Measurements from ENCODE around the gene PALM.
"Not testable (repeated sequence)": the region's sequence is repeated elsewhere in the genome, so short reads cannot be mapped to it uniquely, and the experiment has no call there.

PALM gene, protein sequence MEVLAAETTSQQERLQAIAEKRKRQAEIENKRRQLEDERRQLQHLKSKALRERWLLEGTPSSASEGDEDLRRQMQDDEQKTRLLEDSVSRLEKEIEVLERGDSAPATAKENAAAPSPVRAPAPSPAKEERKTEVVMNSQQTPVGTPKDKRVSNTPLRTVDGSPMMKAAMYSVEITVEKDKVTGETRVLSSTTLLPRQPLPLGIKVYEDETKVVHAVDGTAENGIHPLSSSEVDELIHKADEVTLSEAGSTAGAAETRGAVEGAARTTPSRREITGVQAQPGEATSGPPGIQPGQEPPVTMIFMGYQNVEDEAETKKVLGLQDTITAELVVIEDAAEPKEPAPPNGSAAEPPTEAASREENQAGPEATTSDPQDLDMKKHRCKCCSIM

DNA sequence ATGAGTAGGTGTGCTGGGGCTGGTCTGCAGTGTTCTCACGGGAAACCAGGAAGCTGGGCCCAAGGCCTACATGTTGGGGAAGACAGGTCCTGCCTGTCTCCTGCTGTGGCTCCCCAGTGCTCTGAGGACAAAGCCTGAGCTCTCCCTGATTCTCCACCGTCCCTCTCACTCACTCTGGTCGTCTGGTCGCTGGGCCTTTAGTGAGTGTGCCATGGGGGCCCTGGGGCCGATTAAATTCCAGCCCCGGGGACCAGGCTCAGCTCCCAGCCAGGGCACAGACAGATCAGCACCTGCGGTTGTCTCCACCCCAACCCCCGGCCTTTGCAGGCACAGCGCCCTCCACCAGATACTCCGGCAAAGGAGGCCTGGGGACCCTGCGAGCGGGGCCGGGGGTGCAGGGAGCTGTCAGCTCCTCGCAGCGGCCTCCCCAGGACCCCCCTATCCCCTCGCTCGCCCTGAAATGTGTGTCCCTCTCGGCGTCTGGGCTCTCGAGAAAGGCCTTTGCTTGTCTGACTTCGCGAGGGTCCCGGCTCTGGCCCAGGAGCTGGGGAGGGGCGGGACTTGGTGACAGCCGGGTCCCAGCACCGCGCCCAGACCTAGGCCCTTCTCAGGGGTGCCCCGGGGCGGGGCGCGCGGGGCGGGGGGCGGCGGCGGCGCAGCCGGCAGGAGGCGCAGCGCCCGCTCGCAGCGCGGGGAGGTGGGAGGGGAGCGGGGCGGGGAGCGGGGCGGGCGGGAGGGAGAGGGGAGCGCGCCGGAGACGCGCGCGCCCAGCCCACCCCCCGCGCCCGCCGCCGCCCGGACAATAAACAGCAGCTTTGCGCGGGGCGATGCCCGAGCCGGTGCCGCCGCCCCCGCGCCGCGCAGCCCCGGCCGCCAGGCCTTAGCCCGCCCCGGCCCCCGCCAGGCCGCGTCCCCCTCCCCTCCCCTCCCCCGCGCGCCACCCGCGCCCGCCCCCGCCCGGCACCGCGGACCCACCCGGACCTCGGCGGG is at the start of gene PALM:
PALM (plus strand) TSS at position 782 of the 990 bp plus-strand sequence. CDS start 212 bp downstream, outside the sequence.
- Mint-ChIP-seq H3K27me3 (peaks cover 8% of the 10 kb centered on the region), H3K9me3 (ENCODE audit: low read depth) (no peaks in the 10 kb centered on the region), H3K27ac (no peak within 1 kb of the TSS), H3K4me1 (ENCODE audit: low read depth) (peaks cover 7% of the 10 kb centered on the region), H3K4me3 (peak within 1 kb of the TSS; percentile 60), H3K36me3 (no peaks in the 10 kb centered on the region)

DNA sequence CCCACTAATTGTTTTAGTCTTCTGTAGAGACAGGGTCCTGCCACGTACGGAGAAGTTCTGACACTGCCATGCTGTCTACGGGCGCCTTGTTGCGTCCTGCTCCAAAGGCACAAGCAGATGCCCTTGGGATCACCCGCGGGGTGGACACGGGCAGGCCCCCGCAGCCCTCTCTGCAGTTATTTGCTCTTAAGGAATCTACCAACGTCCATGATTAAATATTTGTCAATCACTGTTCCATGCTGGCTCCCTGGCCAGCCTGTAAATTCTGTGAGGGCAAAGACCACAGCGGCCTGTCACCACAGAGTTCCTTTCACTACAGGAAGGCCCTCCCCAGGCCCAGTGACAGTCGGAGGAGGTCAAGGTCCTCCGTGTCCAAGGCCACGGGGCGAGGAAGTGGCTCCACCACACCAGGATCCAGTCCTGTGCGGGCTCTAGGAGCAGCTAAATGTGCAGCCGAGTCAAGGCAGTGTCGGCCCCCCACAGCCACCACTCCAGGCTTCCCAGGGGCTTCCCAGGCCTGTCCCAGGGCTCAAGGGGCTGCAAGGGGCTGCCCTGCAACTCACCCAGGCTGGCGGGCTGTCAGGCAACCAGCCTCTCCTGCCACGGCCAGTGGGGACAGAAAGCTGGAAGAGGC is 47.8 kb upstream of the PALM start:
- H3K27me3 Mint-ChIP-seq: no peaks in the 10 kb centered on the region
- H3K36me3 Mint-ChIP-seq: no peaks in the 10 kb centered on the region
- H3K4me3 Mint-ChIP-seq: peak overlapping the region; percentile 96
- H3K27ac Mint-ChIP-seq: peak overlapping the region; percentile 94
- H3K9me3 Mint-ChIP-seq (ENCODE audit: low read depth): no peaks in the 10 kb centered on the region
- peaks cover 33% of the 10 kb centered on the region for H3K4me1 Mint-ChIP-seq (ENCODE audit: low read depth)

DNA sequence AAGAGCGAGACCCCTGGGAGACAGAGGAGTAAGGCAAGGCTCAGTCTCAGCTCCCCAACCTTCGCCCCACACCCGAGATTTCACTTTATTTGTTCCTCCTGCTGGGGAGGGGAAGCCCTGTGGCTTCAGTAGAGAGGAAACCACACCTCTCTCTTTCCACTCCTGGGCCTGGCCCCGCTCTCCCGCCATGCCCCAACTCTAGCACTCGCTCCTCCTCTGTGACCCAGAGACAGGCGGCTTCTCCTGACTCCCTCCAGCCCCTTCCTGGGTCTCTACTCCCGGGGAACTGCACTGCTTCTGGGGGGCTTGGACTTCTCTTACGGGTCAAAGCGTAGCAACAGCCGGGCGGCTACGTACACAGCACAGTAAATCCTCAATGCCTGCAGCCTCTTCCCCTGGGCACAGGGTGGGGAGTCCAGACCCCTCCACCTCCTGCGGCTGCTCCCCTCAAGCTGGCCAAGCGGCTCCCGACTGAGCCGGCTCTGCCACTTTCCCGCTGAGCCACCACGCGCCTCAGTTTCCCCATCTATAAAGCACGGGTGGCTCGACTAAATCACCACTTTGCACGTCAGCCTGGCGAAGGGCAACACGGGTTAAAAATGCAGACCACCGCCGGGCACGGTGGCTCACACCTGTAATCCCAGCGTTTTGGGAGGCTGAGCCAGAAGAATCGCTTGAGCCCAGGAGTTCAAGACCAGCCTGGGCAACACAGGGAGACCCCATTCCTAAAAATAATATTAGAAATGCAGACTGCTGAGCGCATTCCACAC is 47.1 kb upstream of the PALM start:
- no peaks in the 10 kb centered on the region for H3K9me3 Mint-ChIP-seq (ENCODE audit: low read depth)
- H3K36me3 Mint-ChIP-seq: no peaks in the 10 kb centered on the region
- H3K27ac Mint-ChIP-seq: peak overlapping the region; percentile 94
- no peaks in the 10 kb centered on the region for H3K27me3 Mint-ChIP-seq
- H3K4me3 Mint-ChIP-seq: peak overlapping the region; percentile 96
- peaks cover 28% of the 10 kb centered on the region for H3K4me1 Mint-ChIP-seq (ENCODE audit: low read depth)

DNA sequence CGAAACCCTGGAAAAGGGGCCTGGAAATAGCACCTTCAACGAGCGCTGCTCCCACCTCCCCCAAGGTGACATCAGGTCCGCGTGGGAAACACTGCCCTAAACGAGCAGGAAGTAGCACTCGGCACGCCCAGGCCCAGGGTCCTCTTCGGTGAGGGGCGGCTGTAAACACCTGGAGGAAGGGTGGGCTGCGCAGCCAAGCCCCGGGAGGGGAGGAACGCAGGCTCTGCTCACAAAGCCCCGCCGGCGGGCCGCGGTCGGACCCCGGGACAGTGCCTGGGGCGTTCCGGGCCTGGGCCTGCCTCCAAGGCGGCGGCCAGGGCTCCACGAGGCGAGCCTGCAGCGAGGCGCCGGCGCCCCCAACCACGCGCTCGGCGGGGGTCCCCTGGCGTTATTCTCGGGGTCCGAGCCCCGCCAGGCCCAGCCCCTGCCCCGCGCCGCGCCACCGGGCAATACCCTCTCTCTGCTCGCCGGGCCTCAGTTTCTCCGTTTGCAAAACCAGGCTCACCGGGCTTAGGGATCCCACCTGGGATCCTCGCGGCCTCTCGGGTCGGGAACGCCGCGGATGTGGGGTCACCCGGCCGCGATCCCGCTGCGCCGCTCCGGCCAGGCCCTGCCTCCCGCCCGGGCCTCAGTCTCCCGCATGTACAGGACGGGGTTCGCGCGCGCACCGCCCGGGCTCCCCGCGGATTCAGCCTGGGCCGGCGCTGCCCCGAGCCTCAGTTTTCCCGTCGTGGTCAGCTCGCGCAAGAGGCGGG is 46.4 kb upstream of the PALM start:
- Mint-ChIP-seq H3K4me1 (ENCODE audit: low read depth) (peaks cover 26% of the 10 kb centered on the region), H3K36me3 (no peaks in the 10 kb centered on the region), H3K27me3 (no peaks in the 10 kb centered on the region), H3K27ac (peak overlapping the region; percentile 94), H3K4me3 (peak overlapping the region; percentile 96), H3K9me3 (ENCODE audit: low read depth) (no peaks in the 10 kb centered on the region)

DNA sequence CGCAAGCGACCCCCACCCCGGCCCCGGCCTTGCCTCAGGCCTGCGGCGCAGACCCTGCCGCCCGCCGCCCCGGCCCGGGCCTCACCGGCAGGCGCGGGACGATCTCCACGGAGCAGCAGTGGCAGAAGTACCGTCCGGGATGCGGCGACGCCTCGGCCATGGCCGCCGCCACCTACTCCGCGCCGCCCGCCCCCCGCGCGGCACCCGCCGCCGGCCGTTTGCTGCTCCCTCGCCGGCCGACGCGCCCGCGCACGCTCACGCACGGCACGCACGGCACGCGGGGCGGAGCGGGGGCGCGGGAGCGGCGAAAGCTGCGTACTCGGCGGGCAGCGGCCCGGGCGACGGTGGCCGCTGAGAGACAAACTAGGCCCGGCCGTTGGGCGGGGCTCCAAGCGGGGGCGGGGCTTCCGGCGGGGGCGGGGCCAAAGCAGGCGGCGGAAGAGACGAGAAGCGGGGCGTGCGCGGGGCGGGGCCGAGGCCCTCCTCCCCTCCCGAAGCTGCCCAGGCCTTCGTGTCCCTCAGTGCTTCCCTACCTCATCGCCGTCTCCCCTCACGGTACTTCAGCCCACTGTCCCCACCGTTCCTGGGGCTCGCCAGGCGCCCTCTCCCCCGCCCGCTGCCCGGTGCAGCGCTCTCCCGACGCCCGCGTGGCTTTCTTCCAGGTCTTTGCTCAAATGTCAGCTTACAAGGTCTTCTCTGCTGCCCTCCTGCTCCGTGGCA is 45.6 kb upstream of the PALM start, which contains the start of gene RNF126:
RNF126 (minus strand) TSS at position 253 of the 720 bp plus-strand sequence; CDS start at position 160, 93 bp downstream.
- Mint-ChIP-seq H3K27me3 (no peaks in the 10 kb centered on the region), H3K27ac (peak within 1 kb of the TSS; percentile 94), H3K9me3 (ENCODE audit: low read depth) (no peaks in the 10 kb centered on the region), H3K36me3 (no peaks in the 10 kb centered on the region), H3K4me1 (ENCODE audit: low read depth) (peaks cover 24% of the 10 kb centered on the region), H3K4me3 (peak within 1 kb of the TSS; percentile 96)

DNA sequence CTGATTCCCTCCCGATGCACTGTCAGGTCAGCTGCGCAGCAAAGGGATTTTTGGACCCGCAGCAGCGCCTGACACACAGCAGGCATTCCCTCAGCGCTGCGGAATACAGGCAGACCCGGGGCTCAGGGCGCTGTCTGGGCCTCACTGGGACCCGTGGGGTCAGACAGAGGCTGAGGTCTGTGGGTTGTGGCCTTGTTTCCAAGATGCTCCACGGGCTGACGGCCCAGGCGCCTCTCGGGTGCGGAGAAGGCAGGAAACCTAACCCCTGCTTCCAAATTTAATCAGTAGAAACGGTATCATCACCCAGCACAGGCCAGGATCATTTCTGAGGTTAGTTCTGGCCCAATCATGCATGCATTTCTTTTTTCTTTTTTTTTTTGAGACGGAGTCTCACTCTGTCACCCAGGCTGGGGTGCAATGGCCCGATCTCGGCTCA is 45.0 kb upstream of the PALM start:
- Mint-ChIP-seq H3K9me3 (ENCODE audit: low read depth) (no peaks in the 10 kb centered on the region), H3K27me3 (no peaks in the 10 kb centered on the region), H3K4me3 (peak overlapping the region; percentile 86), H3K36me3 (no peaks in the 10 kb centered on the region), H3K4me1 (ENCODE audit: low read depth) (peaks cover 24% of the 10 kb centered on the region), H3K27ac (peak overlapping the region; percentile 84)

DNA sequence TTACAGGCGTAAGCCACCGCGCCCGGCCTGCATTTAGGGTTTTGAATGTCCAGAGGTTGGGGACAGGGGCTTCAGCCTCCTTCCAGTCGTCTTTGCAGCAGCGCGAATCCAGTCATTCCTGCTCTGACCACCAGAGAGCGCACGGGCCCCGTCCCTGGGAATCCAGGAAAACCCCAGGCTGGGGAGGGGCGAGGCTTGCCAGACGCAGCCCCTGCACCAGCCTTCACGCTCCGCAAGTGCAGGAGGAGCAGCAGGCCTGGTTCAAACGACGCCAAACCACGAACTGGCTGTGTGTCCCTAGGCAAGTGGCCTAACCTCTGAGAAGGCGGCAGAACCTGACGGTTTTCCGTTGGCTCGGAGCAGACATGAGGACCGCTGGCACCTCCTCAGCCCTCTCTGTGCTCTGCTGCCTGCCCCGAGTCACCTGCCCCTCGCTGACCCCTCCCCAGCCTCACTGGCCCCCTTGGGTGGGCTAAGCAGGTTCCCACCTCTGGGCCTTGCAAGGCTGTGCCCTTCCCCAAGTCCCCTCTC is 43.8 kb upstream of the PALM start:
- H3K27ac Mint-ChIP-seq: peak overlapping the region; percentile 41
- H3K9me3 Mint-ChIP-seq (ENCODE audit: low read depth): no peaks in the 10 kb centered on the region
- no peaks in the 10 kb centered on the region for H3K27me3 Mint-ChIP-seq
- peak overlapping the region; percentile 63 for H3K4me3 Mint-ChIP-seq
- H3K36me3 Mint-ChIP-seq: no peaks in the 10 kb centered on the region
- peaks cover 16% of the 10 kb centered on the region for H3K4me1 Mint-ChIP-seq (ENCODE audit: low read depth)

DNA sequence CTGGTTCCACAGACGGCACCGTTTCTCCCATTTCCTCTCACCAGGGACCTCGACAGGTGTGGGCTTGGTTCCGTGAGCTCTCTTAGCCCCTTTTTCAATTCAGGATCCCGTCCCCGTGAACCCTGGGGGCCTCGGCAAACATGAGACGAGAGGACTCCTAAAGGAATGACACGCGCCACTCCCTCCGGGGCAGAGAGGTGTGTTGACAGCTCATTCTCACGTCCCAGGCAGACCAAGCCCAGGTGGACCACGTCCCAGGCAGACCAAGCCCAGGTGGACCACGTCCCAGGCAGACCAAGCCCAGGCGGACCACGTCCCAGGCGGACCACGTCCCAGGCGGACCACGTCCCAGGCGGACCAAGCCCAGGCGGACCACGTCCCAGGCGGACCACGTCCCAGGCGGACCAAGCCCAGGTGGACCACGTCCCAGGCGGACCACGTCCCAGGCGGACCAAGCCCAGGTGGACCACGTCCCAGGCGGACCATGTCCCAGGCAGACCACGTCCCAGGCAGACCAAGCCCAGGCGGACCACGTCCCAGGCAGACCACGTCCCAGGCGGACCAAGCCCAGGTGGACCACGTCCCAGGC is 41.7 kb upstream of the PALM start:
- H3K4me3 Mint-ChIP-seq; H3K36me3 Mint-ChIP-seq; H3K4me1 Mint-ChIP-seq (ENCODE audit: low read depth); H3K27ac Mint-ChIP-seq; H3K9me3 Mint-ChIP-seq (ENCODE audit: low read depth); H3K27me3 Mint-ChIP-seq: not testable (repeated sequence)

DNA sequence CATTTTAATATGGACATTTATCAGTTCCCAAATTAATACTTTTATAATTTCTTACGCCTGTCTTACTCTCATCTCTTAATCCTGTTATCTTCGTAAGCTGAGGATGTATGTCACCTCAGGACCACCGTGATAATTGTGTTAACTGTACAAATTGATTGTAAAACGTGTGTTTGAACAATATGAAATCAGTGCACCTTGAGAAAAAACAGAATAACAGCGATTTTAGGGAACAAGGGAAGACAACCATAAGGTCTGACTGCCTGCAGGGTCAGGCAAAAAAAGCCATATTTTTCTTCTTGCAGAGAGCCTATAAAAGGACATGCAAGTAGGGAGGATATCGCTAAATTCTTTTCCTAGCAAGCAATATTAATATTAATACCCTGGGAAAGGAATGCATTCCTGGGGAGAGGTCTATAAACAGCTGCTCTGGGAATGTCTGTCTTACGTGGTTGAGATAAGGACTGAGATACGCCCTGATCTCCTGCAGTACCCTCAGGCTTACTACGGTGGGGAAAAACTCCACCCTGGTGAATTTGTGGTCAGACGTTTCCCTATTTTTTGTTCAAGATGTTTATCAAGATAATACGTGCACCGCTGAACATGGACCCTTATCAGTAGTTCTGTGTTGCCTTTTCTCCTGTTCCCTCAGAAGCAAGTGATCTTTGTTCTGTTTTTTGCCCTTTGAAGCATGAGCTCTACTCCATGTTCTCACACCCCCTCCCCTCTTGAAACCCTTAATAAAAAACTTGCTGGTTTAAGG is 39.9 kb upstream of the PALM start:
- not testable (repeated sequence) for H3K27ac Mint-ChIP-seq; H3K4me3 Mint-ChIP-seq; H3K4me1 Mint-ChIP-seq (ENCODE audit: low read depth); H3K36me3 Mint-ChIP-seq; H3K27me3 Mint-ChIP-seq; H3K9me3 Mint-ChIP-seq (ENCODE audit: low read depth)

DNA sequence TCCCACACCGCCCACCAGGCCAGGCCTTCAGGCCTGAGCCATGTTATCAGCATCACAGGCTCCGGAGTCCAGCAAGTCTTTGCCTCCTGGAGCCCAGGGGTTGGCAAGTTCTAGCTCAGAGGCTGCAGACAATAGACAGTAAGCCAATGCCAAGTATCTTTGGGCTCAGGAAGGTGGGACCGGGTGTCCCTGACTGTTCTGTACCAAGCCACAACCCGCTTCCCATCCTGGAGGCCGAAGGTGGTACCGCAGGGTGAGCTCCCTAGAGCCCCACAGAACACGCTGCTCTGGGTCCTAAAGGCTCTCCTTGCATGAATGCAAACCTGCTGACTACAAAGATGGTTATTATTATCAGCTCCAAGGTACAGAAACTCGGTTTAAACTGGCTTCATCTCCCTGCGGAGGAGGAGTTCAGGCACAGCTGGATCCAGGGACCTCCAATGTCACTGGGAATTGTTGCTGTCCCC is 38.1 kb upstream of the PALM start:
- no peaks in the 10 kb centered on the region for H3K36me3 Mint-ChIP-seq
- no peak overlapping the region for H3K4me3 Mint-ChIP-seq
- peaks cover 7% of the 10 kb centered on the region for H3K27me3 Mint-ChIP-seq
- peaks cover 3% of the 10 kb centered on the region for H3K4me1 Mint-ChIP-seq (ENCODE audit: low read depth)
- H3K27ac Mint-ChIP-seq: no peak overlapping the region
- H3K9me3 Mint-ChIP-seq (ENCODE audit: low read depth): no peaks in the 10 kb centered on the region

DNA sequence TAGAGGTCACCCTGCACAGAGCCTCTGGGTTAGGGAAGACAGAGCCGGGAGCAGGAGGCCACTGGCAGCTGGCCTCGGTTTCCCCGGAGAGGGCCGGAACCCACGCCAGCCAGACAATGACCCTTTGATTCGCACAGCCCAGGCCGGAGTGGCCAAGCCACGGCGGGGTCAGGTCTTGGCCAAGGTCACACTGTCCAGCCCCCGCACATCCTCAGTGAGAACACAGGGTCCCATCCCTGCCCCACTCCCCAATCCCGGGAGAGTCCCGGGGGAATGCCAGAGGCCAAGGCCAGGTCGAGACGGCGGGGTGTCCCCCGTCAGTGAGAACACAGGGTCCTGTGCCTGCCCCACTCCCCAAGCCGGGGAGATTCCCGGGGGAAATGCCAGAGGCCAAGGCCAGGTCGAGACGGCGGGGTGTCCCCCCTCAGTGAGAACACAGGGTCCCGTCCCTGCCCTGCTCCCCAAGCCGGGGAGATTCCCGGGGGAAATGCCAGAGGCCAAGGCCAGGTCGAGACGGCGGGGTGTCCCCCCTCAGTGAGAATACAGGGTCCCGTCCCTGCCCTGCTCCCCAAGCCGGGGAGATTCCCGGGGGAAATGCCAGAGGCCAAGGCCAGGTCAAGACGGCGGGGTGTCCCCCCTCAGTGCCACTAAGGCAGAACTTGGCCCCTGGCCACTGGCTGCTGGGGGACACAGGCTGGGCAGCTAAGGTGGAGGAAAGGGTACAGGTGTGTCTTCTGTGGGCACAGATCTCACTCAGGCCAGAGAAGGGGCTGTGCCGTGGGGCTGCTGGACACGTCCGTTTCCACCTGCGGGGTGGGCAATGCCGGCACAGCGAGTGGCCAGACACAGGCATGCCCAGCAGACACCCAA is 34.2 kb upstream of the PALM start:
- no peaks in the 10 kb centered on the region for H3K36me3 Mint-ChIP-seq
- H3K4me3 Mint-ChIP-seq: no peak overlapping the region
- H3K4me1 Mint-ChIP-seq (ENCODE audit: low read depth): peaks cover 8% of the 10 kb centered on the region
- no peaks in the 10 kb centered on the region for H3K9me3 Mint-ChIP-seq (ENCODE audit: low read depth)
- H3K27me3 Mint-ChIP-seq: peaks cover 7% of the 10 kb centered on the region
- H3K27ac Mint-ChIP-seq: no peak overlapping the region

Data from activated naive CD8-positive, alpha-beta T cell (primary cell).